Kidney capillary endothelial cell (primary cell): ENCODE results near the gene GFPT1.

Experiments
- DNase-seq: peaks from one replicate; pipeline ENCODE4 v3.0.0-alpha.2; 2018; ENCODE audit warnings: low spot score

The GFPT1 gene

DNA sequence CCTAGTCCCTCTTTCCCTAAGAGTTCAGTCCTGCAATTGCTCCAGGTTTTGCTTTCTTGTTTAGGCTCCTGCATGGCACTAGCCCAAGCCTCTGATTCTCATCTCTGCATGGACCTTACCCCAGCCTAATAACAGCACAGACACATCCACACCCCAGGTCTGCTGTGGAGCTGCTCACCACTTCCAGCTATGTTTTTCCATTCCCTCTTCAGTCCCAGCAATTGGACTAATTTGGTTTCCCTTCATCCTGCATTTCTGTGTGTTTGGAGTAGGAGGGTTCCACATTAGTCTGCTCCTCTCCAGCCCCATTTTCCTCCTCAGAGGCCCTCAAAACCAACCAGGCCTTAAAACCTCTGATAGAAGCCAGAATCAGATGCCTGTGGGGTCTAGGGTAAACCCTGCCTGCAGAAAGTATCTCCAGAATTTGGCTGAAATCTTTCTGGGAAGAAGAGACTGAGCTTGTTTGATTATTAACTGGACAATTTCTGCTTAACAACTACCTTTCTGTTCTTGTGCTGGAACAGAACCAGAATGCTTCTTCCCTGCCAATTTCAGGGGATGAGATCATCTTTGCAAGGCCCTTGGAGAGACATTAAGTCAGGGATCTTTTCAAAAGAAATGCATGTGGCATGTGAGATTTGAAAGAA is 95.9 kb downstream of the GFPT1 start:
- DNase-seq = no peak

DNA sequence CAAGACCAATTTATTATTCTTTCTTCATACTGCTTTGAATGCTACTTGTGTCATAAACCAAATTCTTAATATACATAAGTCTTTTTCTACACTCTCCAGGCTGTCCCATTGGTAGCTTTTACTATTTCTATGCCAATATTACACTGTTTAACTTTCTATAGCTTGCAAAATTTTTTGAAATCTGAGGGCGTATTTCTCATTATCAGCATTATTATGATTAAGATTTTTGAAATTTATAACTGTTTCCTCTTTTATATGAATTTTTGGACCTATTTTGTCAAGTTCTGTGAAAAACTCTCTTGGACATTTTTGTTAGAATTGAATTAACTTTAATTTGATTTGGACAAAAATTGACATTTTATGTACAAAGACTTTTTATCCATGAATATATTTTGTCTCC is 98.6 kb downstream of the GFPT1 start:
- no peak for DNase-seq

- DNase-seq = no peak
These were observed 99.5 kb downstream of the GFPT1 start for GRCh38 chr2:69287544-69287943.

GRCh38 chr2:69285379-69285894 is 101.6 kb downstream of the GFPT1 start:
- no peak for DNase-seq

- DNase-seq = no peak
These were observed 106.1 kb downstream of the GFPT1 start for GRCh38 chr2:69280796-69281412.

DNA sequence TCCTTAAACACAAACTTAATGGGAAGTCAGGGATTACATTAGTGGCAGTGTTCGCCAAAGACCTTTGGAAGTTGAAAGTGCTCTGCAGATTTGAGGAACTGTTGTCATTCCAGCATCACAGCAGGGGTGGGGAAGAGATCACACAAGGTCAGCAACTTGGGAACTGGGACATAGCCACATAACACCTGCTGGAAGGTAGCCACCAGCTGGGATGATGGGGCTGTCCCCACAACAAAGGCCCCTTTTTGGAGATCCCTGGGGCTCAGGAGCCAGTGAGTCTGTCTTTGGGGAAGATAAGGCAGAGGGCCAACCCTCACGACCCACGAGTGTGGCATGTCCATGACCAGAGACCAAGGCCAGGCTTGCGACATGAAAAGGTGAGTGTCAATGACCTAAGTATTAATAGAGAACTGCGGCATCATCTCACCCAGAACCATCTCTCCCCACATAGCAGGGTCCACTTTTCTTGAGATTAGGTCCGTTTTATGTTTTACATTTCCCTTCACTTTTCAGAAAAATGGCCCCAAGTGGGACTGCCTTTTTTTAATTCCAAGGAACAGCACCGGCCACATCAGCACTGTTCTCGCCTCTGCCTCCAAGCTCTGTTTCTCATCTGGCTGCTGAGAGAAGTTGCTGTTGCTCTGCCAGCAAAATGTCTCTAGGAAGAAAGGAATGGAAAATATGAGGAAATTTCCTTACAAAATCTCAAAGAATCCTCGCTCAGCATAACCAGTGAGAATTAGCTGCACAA is 106.9 kb downstream of the GFPT1 start:
- DNase-seq = no peak

GRCh38 chr2:69279211-69279610 is 107.8 kb downstream of the GFPT1 start:
- no peak for DNase-seq

DNA sequence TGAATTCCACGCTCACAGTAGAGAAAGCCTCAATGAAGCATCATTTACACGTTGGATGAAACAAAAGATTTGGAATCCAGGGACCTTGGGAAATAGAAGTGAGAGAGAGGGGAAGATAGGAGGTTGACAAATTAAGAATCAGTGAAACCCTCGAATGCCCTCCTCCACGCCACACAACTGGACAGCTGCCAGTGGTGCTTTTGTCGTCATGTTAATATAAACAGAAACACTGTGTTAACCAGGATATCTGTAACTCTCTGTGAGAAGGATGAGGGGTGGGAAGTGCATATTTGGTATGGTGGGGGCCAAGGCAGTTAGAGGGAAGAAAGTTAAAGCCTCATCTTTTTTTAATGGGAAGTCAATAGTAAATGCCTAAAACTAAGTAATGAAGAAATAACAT is 108.7 kb downstream of the GFPT1 start:
- DNase-seq = no peak

DNA sequence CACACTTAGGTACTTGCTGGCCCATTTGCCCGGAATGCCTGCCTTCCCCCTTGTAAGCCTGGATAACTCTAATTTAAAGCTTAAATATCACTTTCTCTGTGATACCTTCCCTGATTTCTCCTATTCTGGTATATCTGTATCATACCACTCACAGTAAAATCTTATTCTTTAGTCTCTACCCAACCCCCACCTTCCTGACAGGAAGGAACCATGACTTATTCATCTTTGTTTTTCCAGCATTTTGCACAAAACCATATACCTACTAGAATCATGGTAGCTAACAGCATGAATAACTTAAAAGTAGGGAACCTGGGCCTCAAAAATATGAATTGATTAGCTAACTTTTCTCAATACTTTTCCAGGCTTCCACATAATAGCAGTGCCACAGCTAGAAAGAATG is 111.5 kb downstream of the GFPT1 start:
- DNase-seq = peak; percentile 69

DNA sequence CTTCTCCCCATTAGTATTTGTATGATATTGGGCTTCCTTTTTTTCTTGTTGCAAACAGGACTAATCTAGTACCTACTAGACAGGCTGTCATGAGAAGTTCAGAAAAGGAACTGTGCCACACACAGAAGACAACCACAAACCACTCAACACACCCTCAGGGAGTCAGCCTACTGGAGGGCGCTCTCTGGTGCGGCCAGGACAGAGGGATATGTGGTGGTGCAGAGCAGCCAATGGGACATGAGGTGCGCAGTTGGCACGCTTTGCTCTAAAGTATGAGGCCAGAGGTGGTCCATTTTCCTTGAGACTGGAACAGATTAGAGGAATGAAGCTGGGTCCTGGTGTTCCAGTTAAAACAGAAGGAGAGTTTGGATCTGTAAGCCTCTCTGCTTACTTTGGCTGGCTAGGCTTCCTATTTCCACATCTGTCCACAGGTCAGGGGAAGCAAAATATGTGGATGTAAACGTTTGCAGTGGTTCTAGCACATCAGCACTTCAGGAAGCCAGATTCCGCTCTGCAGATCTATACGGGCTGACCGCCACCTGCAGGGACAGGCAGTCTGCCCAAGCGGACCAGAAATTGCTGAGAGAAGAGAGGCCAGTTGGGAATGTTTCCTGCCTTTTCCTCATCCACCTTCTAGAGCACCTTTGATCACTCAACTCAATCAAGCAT is 114.1 kb downstream of the GFPT1 start:
- no peak for DNase-seq

GRCh38 chr2:69271831-69272257 is 115.2 kb downstream of the GFPT1 start:
- no peak for DNase-seq
